Calu3 (cell line): ENCODE data around the gene C10orf90. TPM values are rescaled to one million over a fixed set of nuclear protein-coding genes. Genes with fewer than 3 reads are reported as not detected.

Source experiments
- BruUV-seq: library from RNA; stranded (reverse); fragments of 400-500 nt; replicated peaks from 2 replicates; lab custom pipeline; 2021; lab: Mats Ljungman, UMichigan
- CTCF ChIA-PET: fragments of 300-600 bp; sonication (Branson Sonifier 250); formaldehyde crosslinking; loops from one replicate; lab custom pipeline; 2022; ENCODE audit warnings: antibody characterized with exemption; lab: Charles Lee
- DNase-seq: peaks from one replicate; pipeline ENCODE4 v3.0.0; 2022
- H3K27ac Mint-ChIP-seq: one replicate; pipeline ENCODE4 v1.8.0; 2022; ENCODE audit warnings: mixed read lengths; ENCODE audit not compliant: unreplicated experiment
- H3K27me3 Mint-ChIP-seq: one replicate; pipeline ENCODE4 v1.8.0; 2022; ENCODE audit warnings: mixed read lengths; ENCODE audit not compliant: unreplicated experiment
- H3K36me3 Mint-ChIP-seq: one replicate; pipeline ENCODE4 v1.8.0; 2022; ENCODE audit warnings: mild to moderate bottlenecking, moderate library complexity, mixed read lengths; ENCODE audit not compliant: insufficient read depth, unreplicated experiment
- H3K4me1 Mint-ChIP-seq: one replicate; pipeline ENCODE4 v1.8.0; 2022; ENCODE audit warnings: mild to moderate bottlenecking, low read depth, mixed read lengths; ENCODE audit not compliant: unreplicated experiment
- H3K4me3 Mint-ChIP-seq: one replicate; pipeline ENCODE4 v1.8.0; 2022; ENCODE audit warnings: mild to moderate bottlenecking, low read depth, moderate library complexity, mixed read lengths; ENCODE audit not compliant: unreplicated experiment
- H3K9me3 Mint-ChIP-seq: one replicate; pipeline ENCODE4 v1.8.0; 2022; ENCODE audit warnings: low read depth, mixed read lengths; ENCODE audit not compliant: unreplicated experiment
- intact Hi-C: fragments of 100-400 bp; cut with micrococcal nuclease; formaldehyde crosslinking; loops from one replicate; pipeline ENCODE4 v1.10.0; 2022; ENCODE audit not compliant: unreplicated experiment
- total RNA-seq: library from RNA; stranded (reverse); gene quantifications from 2 replicates; pipeline ENCODE4 v1.2.3, GENCODE V29; 2022
- TF ChIP-seq, protein P1 (sequence below): fragments of 200-600 bp; IDR thresholded peaks from one replicate; pipeline ENCODE4 v1.8.0; 2022; ENCODE audit warnings: antibody characterized with exemption; ENCODE audit not compliant: unreplicated experiment

C10orf90 gene
- total RNA-seq, 1 experiment from 2014 or later: not detected

- CTCF ChIA-PET: no interaction called here
- no TSS peak for BruUV-seq
- H3K4me1 Mint-ChIP-seq: no peaks in the 10 kb centered on the region
Observed at GRCh38 chr10:126586128-126586527, 84.4 kb downstream of the C10orf90 start.

DNA sequence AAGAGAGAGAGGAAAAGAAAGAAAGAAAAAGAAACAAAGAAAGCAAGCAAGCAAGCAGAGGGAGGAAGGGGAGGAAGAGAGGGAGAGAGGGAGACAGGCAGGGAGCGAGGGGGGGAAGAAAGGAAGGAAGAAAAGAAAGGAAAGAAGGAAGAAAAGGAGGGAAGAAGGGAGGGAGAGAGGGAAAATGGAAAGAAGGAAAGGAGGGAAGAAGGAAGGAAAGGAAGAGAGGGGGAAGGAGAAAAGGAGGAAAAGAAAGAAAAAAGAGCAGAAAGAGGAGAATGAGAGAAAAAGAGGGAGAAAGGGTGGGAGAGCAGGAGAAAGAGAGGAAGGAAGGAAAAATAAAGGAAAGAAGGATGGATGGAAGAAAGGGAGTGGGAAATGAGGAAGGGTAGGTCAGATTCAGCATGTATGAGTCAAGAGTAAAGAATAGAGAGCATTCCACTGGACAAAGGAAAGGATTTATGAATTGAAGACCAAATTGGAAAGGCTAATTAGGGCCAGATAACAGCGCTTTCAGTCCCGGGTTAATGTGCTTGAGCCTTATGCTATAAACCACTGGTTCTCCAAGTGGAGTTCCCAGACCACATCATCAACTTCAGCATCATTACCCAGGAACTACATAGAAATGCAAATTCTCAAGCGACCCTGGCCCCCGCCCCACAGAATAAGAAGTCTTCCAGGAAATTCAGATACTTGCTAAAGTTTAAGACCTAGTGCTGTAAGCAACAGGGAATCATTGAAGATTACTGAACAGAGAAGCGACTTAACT lies 85.1 kb downstream of the C10orf90 start:
- Mint-ChIP-seq H3K36me3 (no peaks in the 10 kb centered on the region), H3K4me3 (no peak overlapping the region), H3K9me3 (peaks cover 2% of the 10 kb centered on the region), H3K27ac (no peak overlapping the region), H3K4me1 (no peaks in the 10 kb centered on the region), H3K27me3 (peaks cover 36% of the 10 kb centered on the region)
- intact Hi-C loops: no loop called here
- no TSS peak for BruUV-seq
- TF ChIP-seq, protein P1, sequence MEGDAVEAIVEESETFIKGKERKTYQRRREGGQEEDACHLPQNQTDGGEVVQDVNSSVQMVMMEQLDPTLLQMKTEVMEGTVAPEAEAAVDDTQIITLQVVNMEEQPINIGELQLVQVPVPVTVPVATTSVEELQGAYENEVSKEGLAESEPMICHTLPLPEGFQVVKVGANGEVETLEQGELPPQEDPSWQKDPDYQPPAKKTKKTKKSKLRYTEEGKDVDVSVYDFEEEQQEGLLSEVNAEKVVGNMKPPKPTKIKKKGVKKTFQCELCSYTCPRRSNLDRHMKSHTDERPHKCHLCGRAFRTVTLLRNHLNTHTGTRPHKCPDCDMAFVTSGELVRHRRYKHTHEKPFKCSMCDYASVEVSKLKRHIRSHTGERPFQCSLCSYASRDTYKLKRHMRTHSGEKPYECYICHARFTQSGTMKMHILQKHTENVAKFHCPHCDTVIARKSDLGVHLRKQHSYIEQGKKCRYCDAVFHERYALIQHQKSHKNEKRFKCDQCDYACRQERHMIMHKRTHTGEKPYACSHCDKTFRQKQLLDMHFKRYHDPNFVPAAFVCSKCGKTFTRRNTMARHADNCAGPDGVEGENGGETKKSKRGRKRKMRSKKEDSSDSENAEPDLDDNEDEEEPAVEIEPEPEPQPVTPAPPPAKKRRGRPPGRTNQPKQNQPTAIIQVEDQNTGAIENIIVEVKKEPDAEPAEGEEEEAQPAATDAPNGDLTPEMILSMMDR: no peak
- no peak for DNase-seq
- CTCF ChIA-PET: no interaction called here

More at GRCh38 chr10:126586128-126586527, 84.4 kb downstream of the C10orf90 start:
- no peak overlapping the region for H3K4me3 Mint-ChIP-seq
- no peak overlapping the region for H3K27ac Mint-ChIP-seq
- H3K36me3 Mint-ChIP-seq: no peaks in the 10 kb centered on the region
- intact Hi-C loops: no loop called here
- DNase-seq: no peak
- peaks cover 2% of the 10 kb centered on the region for H3K9me3 Mint-ChIP-seq
- TF ChIP-seq, protein P1: no peak
- H3K27me3 Mint-ChIP-seq: peaks cover 36% of the 10 kb centered on the region

DNA sequence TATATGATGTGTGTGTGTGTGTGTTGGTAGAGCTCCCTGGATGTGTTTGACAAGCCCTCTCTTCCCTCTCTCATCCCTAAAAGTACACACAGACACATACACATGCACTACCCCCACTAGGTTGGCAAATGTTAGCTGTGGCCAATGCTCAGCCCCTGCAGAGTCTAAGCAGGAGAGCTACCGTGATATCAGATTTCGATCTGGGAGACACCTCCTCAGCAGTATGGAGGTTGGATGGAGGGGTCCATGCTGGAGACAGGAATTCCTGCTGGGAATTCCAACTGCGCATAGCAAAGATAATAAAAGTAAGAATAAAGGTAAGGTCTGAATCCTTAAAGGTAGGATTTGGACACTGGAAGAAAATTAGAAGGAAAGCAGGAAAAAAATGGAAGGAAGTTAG lies 85.7 kb downstream of the C10orf90 start:
- peaks cover 2% of the 10 kb centered on the region for H3K9me3 Mint-ChIP-seq
- H3K4me1 Mint-ChIP-seq: no peaks in the 10 kb centered on the region
- intact Hi-C loops: no loop called here
- no TSS peak for BruUV-seq
- no peak overlapping the region for H3K27ac Mint-ChIP-seq
- no peak for DNase-seq
- no peaks in the 10 kb centered on the region for H3K36me3 Mint-ChIP-seq
- no peak overlapping the region for H3K4me3 Mint-ChIP-seq
- peaks cover 36% of the 10 kb centered on the region for H3K27me3 Mint-ChIP-seq
- CTCF ChIA-PET: no interaction called here
- TF ChIP-seq, protein P1: no peak

- CTCF ChIA-PET: no interaction called here
- intact Hi-C loops: no loop called here
Observed at GRCh38 chr10:126583552-126584200, 86.8 kb downstream of the C10orf90 start.

More at GRCh38 chr10:126583552-126584200, 86.8 kb downstream of the C10orf90 start:
- H3K27ac Mint-ChIP-seq: no peak overlapping the region
- H3K9me3 Mint-ChIP-seq: peaks cover 2% of the 10 kb centered on the region
- TF ChIP-seq, protein P1: no peak
- BruUV-seq: no TSS peak
- no peaks in the 10 kb centered on the region for H3K36me3 Mint-ChIP-seq
- H3K4me1 Mint-ChIP-seq: no peaks in the 10 kb centered on the region
- DNase-seq: no peak
- no peak overlapping the region for H3K4me3 Mint-ChIP-seq
- H3K27me3 Mint-ChIP-seq: peaks cover 36% of the 10 kb centered on the region
